Panc1 (cell line): Measurements from ENCODE around the gene HSPA4L.

Experiments
- CTCF ChIP-seq: fragments of 450-650 bp; IDR thresholded peaks from 2 replicates; pipeline ENCODE4 v1.5.1; 2017; ENCODE audit warnings: mild to moderate bottlenecking
- POLR2AphosphoS5 ChIP-seq: IDR thresholded peaks from 2 replicates; pipeline ENCODE4 v1.6.1; 2012; ENCODE audit warnings: mild to moderate bottlenecking, low read depth, low read length, moderate library complexity
- REST ChIP-seq, 2 experiments: IDR thresholded peaks; 2 replicates each; pipeline ENCODE4 v1.6.1; 2011 to 2012; ENCODE audit warnings: low read depth in 2 of 2, control low read depth in 1 of 2, low read length in 1 of 2, mild to moderate bottlenecking in 1 of 2, moderate library complexity in 1 of 2; ENCODE audit not compliant: insufficient read depth in 1 of 2
- SIN3A ChIP-seq: IDR thresholded peaks from 2 replicates; pipeline ENCODE4 v1.6.1; 2012; ENCODE audit warnings: low read depth, mild to moderate bottlenecking, low read length, moderate library complexity, borderline replicate concordance; ENCODE audit not compliant: insufficient read depth
- TCF7L2 ChIP-seq: IDR thresholded peaks from 2 replicates; pipeline ENCODE4 v1.6.1; 2011; ENCODE audit warnings: mild to moderate bottlenecking, low read depth, low read length, inconsistent platforms

GRCh38 chr4:127856196-127856812, 74.2 kb downstream of the HSPA4L start:
- TF ChIP-seq CTCF (no peak), POLR2AphosphoS5 (no peak), SIN3A (no peak), REST (IDR thresholded peaks at IDR 0.05; ENCODE audit: insufficient read depth in 1 of 2, low read depth in 2 of 2, low read length in 1 of 2) (no peak), TCF7L2 (no peak)
